Mesodermal cell (in vitro differentiated cells): Measurements from ENCODE around the gene COL27A1.

Experiments
- H3K27ac ChIP-seq: 2 replicates; pipeline ENCODE4 v1.7.0; 2013; ENCODE audit warnings: mild to moderate bottlenecking, low read depth, low read length, moderate library complexity; ENCODE audit not compliant: severe bottlenecking
- H3K36me3 ChIP-seq: 2 replicates; pipeline ENCODE4 v1.7.1; 2013; ENCODE audit warnings: mild to moderate bottlenecking, low read length, moderate library complexity; ENCODE audit not compliant: control insufficient read depth, insufficient read depth
- H3K4me1 ChIP-seq: one replicate; pipeline ENCODE4 v1.7.1; 2013; ENCODE audit warnings: mild to moderate bottlenecking, low read length; ENCODE audit not compliant: insufficient read depth, control insufficient read depth, poor library complexity, severe bottlenecking
- H3K4me3 ChIP-seq: 2 replicates; pipeline ENCODE4 v1.7.0; 2013; ENCODE audit warnings: low read length, control low read depth, mild to moderate bottlenecking; ENCODE audit not compliant: insufficient read depth, poor library complexity, severe bottlenecking; ENCODE audit errors: extremely low read depth
- H3K9me3 ChIP-seq: 2 replicates; pipeline ENCODE4 v1.7.1; 2013; ENCODE audit warnings: mild to moderate bottlenecking, low read length, moderate library complexity; ENCODE audit not compliant: control insufficient read depth
- WGBS, 2 experiments: methylation state at CpG; one replicate each; pipeline ENCODE4 v1.1.5; 2013; ENCODE audit warnings: missing lambda C conversion rate in 2 of 2; ENCODE audit not compliant: insufficient coverage in 2 of 2; 5-methylcytosine and 5-hydroxymethylcytosine counted together

Gene COL27A1

DNA sequence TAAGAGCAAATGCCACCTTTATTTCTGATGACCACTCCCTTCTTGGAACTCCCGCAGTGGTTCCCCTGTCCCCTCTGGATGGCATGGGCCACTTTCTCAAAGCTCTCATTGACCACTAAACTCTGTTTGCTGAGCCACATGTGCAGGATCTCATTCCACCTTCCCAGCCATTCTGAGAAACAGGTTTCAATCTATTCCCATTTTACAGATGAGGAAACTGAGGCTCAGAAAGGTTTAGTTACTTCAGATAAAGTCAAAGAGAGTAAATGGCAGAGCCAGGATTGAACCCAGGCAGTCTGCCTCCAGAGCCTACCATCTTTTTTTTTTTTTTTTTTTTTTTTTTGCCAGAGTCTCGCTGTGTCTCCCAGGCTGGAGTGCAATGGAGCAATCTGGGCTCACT lies 24.2 kb downstream of the COL27A1 start:
- no peak overlapping the region for H3K27ac ChIP-seq
- WGBS, 2 experiments = 100% methylated on average over 1 to 2 of the region's 2 CpGs
- peaks cover 50% of the 10 kb centered on the region for H3K36me3 ChIP-seq
- H3K9me3 ChIP-seq = no peaks in the 10 kb centered on the region
- peaks cover 60% of the 10 kb centered on the region for H3K4me1 ChIP-seq
- no peak overlapping the region for H3K4me3 ChIP-seq

DNA sequence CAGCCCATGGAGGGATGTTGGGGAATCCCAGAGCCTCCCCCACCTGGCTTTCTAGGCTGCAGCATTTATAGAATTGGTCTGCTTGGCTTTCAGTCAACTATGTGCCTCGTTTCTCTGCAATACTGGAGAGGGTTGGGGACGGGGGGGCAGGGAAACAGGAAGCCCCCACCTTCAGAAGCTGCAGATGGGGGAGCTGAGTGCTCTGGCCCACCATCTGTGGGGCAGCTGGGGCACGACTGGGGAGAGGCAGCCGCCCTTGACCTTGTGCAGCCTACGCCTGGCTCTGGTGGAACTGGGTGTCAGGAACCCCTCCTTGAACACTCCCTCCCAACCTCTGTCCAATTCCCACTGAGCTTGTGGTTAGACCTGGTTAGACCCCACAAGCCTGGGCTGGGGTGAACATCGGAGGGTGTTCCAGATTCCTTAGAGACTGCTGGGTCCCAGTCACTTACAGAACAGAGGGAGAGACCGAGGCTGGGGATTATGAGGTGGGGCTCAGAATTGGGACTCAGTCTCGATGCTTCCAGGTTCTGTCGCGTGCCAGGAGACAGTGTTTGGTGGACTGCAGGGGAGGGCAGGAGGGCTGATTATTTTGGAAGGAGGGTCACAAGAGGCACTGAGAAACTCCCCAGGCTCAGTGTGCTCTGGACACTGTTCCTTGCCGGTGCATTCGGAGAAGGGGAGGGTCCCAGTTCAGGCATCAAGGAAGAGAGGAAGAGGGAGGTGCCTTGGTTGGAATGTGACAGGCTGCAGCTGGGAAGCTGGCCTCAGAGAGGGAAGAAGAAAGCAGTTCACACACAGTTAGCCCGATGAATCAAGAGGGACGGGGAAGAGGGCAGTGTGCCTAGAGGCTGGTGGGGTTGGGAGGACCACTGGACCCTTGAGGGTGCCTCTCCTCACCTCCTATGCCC lies 25.6 kb downstream of the COL27A1 start:
- Histone ChIP-seq H3K4me1 (peaks cover 47% of the 10 kb centered on the region), H3K4me3 (no peak overlapping the region), H3K36me3 (peaks cover 62% of the 10 kb centered on the region), H3K27ac (peak overlapping the region; percentile 19), H3K9me3 (no peaks in the 10 kb centered on the region)
- WGBS, 2 experiments = 68 to 76% methylated on average over 12 to 13 of the region's 14 CpGs

DNA sequence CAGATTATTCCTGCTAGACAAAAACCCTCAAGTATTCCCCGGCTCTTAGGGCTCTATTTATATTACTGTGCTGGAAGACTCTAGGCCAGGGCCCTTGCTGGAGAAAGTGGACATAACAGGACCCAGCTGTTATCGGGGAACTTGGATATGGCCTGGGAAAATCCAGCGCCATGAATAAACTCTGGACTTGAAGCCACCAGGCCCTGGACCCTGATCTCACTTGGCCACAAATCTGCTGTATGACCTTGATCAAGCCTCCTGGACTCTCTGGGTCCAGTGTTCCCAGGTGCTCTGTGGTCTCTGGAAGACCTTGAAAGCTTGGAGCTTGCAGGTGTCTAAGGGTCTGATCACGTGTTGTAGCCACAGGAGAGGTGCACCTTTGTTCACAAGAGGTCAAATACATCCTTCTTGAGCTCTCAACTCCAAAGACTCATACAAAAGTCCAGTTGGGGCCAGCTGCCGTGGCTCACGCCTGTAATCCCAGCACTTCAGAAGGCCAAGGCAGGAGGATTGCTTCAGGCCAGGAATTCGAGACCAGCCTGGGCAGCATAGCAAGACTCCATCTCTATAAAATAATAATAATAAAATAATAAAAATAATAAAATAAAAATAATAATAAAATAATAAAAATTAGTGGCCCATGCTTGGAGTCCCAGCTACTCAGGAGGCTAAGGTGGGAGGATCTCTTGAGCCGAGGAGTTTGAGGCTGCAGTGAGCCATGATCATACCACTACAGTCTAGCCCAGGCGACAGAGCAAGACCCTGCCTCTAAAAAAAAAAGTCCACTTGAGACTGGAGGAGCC lies 26.5 kb downstream of the COL27A1 start:
- WGBS, 2 experiments = 87 to 89% methylated on average over 5 to 8 of the region's 9 CpGs
- H3K4me3 ChIP-seq = no peak overlapping the region
- H3K27ac ChIP-seq = peak overlapping the region; percentile 19
- H3K4me1 ChIP-seq = peaks cover 39% of the 10 kb centered on the region
- no peaks in the 10 kb centered on the region for H3K9me3 ChIP-seq
- H3K36me3 ChIP-seq = peaks cover 68% of the 10 kb centered on the region

DNA sequence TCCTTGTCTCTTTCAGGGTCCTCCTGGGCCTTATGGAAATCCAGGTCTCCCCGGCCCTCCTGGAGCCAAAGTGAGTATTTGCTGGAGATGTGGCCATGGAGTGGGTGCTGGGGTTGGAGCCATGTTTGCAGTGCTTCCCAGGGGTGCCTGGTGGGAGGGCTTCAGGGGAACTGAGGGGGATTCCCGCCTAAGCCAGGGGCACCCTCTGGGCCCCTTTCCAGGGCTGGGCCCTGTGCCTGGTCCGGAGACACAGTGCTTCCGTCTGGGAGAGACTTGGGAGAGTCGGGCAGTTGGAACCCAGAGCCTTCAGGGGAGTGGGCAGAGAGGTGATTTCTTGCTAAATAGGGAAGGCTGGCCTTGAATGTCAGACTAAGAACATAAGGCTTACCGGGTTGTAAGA lies 27.7 kb downstream of the COL27A1 start:
- WGBS, 2 experiments = 96 to 100% methylated on average over 3 to 6 of the region's 6 CpGs
- Histone ChIP-seq H3K4me3 (no peak overlapping the region), H3K27ac (no peak overlapping the region), H3K9me3 (peaks cover 2% of the 10 kb centered on the region), H3K36me3 (peaks cover 80% of the 10 kb centered on the region), H3K4me1 (peaks cover 30% of the 10 kb centered on the region)

DNA sequence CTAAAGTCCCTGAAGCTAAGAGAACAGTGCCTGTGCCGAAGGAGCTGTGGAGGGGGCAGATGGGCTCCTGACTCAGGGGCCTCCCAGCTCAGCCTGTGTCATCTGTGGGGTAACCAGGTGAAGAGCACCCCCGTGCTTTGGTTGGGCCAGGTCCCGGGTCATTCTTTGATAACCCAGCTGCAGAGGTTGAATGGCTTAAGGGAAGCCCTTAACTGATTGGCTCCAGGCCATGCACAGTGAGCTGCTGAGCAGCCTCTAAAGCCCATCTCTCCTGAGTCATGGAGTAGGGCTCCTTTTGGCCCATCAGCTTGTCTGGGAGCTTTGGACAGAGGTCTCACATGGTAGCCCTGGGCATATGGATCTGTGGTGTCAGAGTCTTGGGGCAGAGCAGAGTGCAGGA lies 28.7 kb downstream of the COL27A1 start:
- Histone ChIP-seq H3K4me3 (no peak overlapping the region), H3K36me3 (peaks cover 79% of the 10 kb centered on the region), H3K27ac (no peak overlapping the region), H3K9me3 (peaks cover 3% of the 10 kb centered on the region), H3K4me1 (peaks cover 19% of the 10 kb centered on the region)
- WGBS, 2 experiments = 100% methylated on average over 3 of the region's 3 CpGs

DNA sequence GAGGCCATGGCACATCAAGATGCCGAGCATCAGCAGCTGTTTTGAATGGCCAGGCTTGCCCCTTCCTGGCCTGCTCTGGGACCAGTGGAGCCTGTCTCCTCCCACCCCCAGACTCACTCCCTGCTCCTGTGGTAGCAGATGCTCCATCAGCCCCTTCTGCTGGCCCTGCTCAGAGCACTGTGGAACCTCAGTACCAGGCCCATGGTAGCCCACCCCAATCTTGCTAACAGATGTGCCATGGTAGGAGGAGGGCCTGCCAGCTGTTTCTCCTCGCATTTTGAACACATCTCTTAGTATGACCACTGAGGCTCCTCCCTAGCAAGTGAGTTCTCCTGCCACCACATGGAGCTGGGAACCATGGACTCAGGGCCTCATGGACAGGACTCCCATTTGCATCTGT lies 29.5 kb downstream of the COL27A1 start:
- Histone ChIP-seq H3K36me3 (peaks cover 76% of the 10 kb centered on the region), H3K4me3 (no peak overlapping the region), H3K9me3 (peaks cover 3% of the 10 kb centered on the region), H3K4me1 (peaks cover 17% of the 10 kb centered on the region), H3K27ac (no peak overlapping the region)
- WGBS, 2 experiments = 100% methylated on average over 2 of the region's 2 CpGs

DNA sequence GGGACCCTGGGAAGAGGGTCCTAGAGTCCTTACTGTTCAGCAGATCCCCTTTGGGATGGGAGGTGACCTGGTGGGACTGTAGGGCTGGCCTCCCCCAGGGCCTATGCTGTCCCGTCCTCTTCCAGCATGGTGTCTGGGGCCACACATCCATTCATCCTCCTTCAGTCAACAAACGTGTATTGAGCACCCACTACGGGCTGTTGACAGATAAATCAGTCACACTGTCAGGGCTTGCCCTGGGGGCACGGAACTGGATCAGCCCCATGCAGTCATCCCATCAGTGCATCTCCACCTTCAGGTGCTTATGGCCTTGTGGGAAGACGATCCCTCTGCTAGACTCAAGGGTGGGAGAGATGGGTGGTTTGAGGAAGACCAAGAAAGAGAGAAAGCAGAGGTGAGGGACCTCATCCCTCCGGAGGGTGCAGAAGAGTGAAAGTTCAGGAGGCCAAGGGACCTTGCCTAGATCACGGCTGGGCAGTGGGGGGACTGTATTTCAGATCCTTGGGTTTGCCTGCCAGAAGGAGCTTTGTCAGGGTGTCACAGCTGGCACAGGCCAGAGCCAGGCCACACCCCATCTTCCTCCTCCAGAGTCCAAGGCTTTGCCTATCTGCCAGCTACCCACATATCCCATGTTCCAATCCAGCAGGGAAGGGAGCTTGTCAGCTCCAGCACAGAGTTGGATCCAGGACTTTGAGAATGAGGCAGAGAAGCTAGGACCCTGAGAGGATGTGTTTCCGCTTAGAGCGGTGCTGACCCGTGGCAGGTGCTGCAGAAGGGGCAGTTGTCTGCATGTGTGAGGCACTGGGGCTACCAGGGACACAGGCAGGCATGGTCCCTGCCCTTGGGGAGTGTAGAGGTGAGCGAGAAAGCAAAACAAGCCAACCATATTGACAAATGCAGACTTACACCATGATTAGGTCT lies 30.5 kb downstream of the COL27A1 start:
- Histone ChIP-seq H3K27ac (no peak overlapping the region), H3K36me3 (peaks cover 77% of the 10 kb centered on the region), H3K4me1 (peaks cover 10% of the 10 kb centered on the region), H3K4me3 (no peak overlapping the region), H3K9me3 (peaks cover 3% of the 10 kb centered on the region)
- WGBS, 2 experiments = 88 to 89% methylated on average over 6 to 9 of the region's 11 CpGs

DNA sequence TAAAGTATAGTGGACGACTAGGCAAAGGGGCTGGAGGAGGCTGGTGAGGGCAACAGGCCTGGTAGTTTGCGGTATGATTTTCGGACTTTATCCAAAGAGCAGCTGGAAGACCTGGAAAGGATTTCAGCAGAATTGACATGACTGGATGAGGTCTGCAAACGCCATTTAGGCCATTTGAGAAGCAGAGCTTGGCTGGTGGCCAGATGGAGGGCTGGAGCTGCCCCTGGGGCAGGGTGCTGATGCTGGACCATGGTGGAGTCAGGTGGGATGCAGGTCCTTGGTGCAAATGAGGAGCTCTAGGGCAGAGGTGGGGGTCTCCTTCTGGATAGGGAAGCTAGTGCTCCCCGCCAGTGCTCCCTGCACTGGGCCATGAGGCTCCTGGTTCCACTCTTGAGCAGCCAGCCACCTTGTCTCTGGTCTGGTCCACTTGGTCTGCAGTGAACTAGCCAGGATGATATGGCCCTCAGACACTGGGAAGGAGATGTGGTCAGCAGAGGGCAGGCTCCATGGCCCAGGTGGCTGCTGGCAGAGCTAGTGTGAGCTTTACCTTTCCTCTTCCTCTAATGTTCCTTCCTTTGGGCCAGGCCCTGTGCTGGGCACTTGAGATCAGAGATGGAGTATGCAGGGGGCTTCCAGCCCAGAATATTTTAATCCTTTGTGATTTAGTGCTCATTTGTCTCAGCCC lies 31.4 kb downstream of the COL27A1 start:
- Histone ChIP-seq H3K4me1 (peaks cover under 1% of the 10 kb centered on the region), H3K9me3 (peaks cover 3% of the 10 kb centered on the region), H3K4me3 (no peak overlapping the region), H3K27ac (no peak overlapping the region), H3K36me3 (peaks cover 86% of the 10 kb centered on the region)
- 76 to 81% methylated on average over 5 of the region's 5 CpGs for WGBS, 2 experiments

DNA sequence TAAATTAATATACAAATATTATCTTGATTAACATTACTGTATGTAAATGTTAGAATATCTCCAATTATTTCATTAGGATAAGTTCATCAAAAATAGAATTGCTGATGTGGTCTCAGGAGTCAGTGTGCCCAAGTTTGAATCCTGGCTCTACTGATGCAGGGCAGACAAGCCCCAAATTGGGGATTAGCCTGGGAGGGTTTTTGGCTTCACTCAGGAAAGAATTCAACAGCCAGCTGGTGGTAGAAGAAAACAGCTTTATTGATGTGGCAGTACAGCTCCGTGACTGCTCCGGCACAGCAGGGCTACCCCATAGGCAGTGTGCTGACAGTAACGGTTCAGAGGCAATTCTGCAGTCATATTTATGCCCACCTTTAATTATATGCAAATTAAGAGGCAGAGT lies 32.5 kb downstream of the COL27A1 start:
- H3K9me3 ChIP-seq = peaks cover 3% of the 10 kb centered on the region
- H3K4me1 ChIP-seq = no peaks in the 10 kb centered on the region
- peaks cover 90% of the 10 kb centered on the region for H3K36me3 ChIP-seq
- WGBS, 2 experiments = 76 to 100% methylated on average over 2 to 3 of the region's 3 CpGs
- H3K4me3 ChIP-seq = no peak overlapping the region
- no peak overlapping the region for H3K27ac ChIP-seq
